ENCODE measurements around the gene GPR153. TPM values are rescaled to one million over a fixed set of nuclear protein-coding genes. Genes with fewer than 3 reads are reported as not detected.

Gene GPR153
- total and polyA plus RNA-seq, 2 of the 13 experiments (the other 11 are each of a cell fraction or from before 2014, with no cell fraction given), result 0.22 to 0.31 TPM

DNA sequence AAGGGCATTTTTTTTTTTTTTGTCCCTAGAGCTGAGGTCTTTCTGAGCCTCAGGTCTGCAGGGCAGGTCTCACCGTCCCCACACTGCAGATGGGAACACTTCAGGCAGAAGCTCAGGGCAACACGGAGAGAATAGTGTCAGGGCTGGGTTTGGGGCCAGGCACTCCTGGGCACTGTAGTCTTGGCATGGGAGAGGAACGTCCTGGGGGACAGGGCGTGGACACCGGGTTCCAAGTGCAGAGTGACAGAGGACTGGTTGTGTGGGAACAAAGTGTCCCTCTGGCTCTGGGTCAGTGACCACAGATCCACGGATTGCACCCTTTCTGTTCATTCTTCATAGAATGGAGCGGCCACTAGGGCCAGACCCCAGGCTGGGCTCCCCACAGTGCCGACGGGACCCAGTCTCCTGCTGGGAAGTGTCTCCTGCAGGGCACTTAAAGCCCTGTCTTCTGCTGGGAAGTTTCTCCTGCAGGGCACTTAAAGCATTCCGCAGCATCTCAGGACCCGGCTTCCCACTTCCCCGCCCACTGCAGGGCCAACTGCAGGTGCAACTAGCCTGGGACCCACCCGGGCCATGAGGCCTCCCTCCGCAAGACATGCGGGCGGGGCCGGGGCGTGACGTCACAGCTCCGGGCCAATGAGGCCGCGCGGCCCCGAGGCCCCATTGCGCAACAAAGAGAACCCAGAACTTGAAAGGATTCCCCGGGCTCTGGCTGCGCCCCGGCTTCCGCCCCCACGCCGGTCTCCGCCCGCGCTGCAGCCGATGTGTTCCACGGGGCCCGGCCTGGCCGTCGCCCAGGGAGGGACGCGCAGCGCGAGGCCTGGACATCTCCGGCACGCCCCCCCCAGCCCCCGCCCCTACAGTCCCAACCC lies 1.2 kb downstream of the GPR153 start (continued):
- TF ChIP-seq, protein P1, sequence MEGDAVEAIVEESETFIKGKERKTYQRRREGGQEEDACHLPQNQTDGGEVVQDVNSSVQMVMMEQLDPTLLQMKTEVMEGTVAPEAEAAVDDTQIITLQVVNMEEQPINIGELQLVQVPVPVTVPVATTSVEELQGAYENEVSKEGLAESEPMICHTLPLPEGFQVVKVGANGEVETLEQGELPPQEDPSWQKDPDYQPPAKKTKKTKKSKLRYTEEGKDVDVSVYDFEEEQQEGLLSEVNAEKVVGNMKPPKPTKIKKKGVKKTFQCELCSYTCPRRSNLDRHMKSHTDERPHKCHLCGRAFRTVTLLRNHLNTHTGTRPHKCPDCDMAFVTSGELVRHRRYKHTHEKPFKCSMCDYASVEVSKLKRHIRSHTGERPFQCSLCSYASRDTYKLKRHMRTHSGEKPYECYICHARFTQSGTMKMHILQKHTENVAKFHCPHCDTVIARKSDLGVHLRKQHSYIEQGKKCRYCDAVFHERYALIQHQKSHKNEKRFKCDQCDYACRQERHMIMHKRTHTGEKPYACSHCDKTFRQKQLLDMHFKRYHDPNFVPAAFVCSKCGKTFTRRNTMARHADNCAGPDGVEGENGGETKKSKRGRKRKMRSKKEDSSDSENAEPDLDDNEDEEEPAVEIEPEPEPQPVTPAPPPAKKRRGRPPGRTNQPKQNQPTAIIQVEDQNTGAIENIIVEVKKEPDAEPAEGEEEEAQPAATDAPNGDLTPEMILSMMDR (CRISPR knock-in tag; IDR thresholded peaks at IDR 0.05), result no peak
- no peak for TF ChIP-seq AGO2 (optimal IDR thresholded peaks at IDR 0.05; ENCODE audit: low read depth, low read length)
- no peak for TF ChIP-seq SKI (IDR thresholded peaks at IDR 0.05; ENCODE audit: partially characterized antibody)
- peak; percentile 33; the same call in 1 of the 2 replicates for TF ChIP-seq SALL1 (CRISPR knock-in tag; IDR thresholded peaks at IDR 0.05)
- TF ChIP-seq, protein P2, sequence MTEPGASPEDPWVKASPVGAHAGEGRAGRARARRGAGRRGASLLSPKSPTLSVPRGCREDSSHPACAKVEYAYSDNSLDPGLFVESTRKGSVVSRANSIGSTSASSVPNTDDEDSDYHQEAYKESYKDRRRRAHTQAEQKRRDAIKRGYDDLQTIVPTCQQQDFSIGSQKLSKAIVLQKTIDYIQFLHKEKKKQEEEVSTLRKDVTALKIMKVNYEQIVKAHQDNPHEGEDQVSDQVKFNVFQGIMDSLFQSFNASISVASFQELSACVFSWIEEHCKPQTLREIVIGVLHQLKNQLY (CRISPR knock-in tag; IDR thresholded peaks at IDR 0.05), result no peak
- TF ChIP-seq ESRRA (CRISPR knock-in tag; IDR thresholded peaks at IDR 0.05; ENCODE audit: low read depth), result no peak
- TF ChIP-seq CEBPG (CRISPR knock-in tag; IDR thresholded peaks at IDR 0.05), result peak; percentile 97
- TF ChIP-seq KDM6A (CRISPR knock-in tag; IDR thresholded peaks at IDR 0.05; ENCODE audit: low read depth), result no peak
- TF ChIP-seq ZNF3 (CRISPR knock-in tag; IDR thresholded peaks at IDR 0.05), result no peak
- TF ChIP-seq NONO (IDR thresholded peaks at IDR 0.05), result no peak
- 0 out of 2 replicates have a peak, but pooled peaks have one; percentile 29 for TF ChIP-seq NONO (CRISPR knock-in tag; conservative IDR thresholded peaks at IDR 0.05)
- no peak for TF ChIP-seq ZSCAN30 (CRISPR knock-in tag; IDR thresholded peaks at IDR 0.05)
- no peak for TF ChIP-seq MED1 (CRISPR knock-in tag; IDR thresholded peaks at IDR 0.05)
- TF ChIP-seq ZNF768 (CRISPR knock-in tag; IDR thresholded peaks at IDR 0.05), result no peak
- no peak for TF ChIP-seq ZNF563 (CRISPR knock-in tag; IDR thresholded peaks at IDR 0.05)
- TF ChIP-seq ATF7 (IDR thresholded peaks at IDR 0.05), result peak; percentile 32; the same call in 1 of the 2 replicates
- TF ChIP-seq ATF7 (CRISPR knock-in tag; IDR thresholded peaks at IDR 0.05), result no peak
- 0 out of 2 replicates have a peak, but pooled peaks have one; percentile 26 for TF ChIP-seq GATAD2A (CRISPR knock-in tag; IDR thresholded peaks at IDR 0.05)
- TF ChIP-seq, protein P3, sequence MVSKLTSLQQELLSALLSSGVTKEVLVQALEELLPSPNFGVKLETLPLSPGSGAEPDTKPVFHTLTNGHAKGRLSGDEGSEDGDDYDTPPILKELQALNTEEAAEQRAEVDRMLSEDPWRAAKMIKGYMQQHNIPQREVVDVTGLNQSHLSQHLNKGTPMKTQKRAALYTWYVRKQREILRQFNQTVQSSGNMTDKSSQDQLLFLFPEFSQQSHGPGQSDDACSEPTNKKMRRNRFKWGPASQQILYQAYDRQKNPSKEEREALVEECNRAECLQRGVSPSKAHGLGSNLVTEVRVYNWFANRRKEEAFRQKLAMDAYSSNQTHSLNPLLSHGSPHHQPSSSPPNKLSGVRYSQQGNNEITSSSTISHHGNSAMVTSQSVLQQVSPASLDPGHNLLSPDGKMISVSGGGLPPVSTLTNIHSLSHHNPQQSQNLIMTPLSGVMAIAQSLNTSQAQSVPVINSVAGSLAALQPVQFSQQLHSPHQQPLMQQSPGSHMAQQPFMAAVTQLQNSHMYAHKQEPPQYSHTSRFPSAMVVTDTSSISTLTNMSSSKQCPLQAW (CRISPR knock-in tag; IDR thresholded peaks at IDR 0.05), result no peak
- no peak for TF ChIP-seq ZFP36L1 (CRISPR knock-in tag; IDR thresholded peaks at IDR 0.05)
- no peak for TF ChIP-seq SOX6 (IDR thresholded peaks at IDR 0.05)
- peak; percentile 34; the same call in 1 of the 2 replicates for TF ChIP-seq SOX6 (CRISPR knock-in tag; IDR thresholded peaks at IDR 0.05)
- no peak for TF ChIP-seq HDAC2 (CRISPR knock-in tag; IDR thresholded peaks at IDR 0.05)
- TF ChIP-seq CBFB (CRISPR knock-in tag; IDR thresholded peaks at IDR 0.05), result no peak
- TF ChIP-seq, protein P4, sequence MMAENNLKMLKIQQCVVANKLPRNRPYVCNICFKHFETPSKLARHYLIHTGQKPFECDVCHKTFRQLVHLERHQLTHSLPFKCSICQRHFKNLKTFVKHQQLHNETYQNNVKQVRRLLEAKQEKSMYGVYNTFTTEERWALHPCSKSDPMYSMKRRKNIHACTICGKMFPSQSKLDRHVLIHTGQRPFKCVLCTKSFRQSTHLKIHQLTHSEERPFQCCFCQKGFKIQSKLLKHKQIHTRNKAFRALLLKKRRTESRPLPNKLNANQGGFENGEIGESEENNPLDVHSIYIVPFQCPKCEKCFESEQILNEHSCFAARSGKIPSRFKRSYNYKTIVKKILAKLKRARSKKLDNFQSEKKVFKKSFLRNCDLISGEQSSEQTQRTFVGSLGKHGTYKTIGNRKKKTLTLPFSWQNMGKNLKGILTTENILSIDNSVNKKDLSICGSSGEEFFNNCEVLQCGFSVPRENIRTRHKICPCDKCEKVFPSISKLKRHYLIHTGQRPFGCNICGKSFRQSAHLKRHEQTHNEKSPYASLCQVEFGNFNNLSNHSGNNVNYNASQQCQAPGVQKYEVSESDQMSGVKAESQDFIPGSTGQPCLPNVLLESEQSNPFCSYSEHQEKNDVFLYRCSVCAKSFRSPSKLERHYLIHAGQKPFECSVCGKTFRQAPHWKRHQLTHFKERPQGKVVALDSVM (CRISPR knock-in tag; IDR thresholded peaks at IDR 0.05), result no peak
- TF ChIP-seq ZNF75D (CRISPR knock-in tag; IDR thresholded peaks at IDR 0.05; ENCODE audit: borderline replicate concordance), result no peak

All from HepG2 (cell line).